ENCODE measurements around the gene MLPH. TPM values are rescaled to one million over a fixed set of nuclear protein-coding genes. Genes with fewer than 3 reads are reported as not detected.

MLPH gene
- total and polyA plus RNA-seq, 8 donors = 61.3 to 657 (median 344) TPM

DNA sequence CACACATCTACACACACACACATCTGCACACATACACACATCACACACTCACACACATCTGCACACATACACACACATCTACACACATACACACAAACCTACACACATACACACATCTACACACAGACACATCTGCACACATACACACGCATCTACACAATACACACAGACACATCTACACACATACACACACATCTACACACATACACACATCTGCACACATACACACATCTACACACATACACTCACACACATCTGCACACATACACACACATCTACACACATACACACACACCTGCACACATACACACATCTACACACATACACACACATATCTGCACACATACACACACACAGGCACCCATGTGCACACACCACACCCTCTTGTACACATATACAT is 78.9 kb downstream of the MLPH start:
- intact Hi-C loops (cut with DNase I; ENCODE audit: low total_unique reads) = no loop called here
- H3K4me1 ChIP-seq = no peaks in the 10 kb centered on the region
- H3K27ac ChIP-seq = no peak overlapping the region
- no peak for TF ChIP-seq EP300 (IDR thresholded peaks at IDR 0.05)
- TF ChIP-seq POLR2AphosphoS5 (IDR thresholded peaks at IDR 0.05) = no peak
- TF ChIP-seq, protein P1, sequence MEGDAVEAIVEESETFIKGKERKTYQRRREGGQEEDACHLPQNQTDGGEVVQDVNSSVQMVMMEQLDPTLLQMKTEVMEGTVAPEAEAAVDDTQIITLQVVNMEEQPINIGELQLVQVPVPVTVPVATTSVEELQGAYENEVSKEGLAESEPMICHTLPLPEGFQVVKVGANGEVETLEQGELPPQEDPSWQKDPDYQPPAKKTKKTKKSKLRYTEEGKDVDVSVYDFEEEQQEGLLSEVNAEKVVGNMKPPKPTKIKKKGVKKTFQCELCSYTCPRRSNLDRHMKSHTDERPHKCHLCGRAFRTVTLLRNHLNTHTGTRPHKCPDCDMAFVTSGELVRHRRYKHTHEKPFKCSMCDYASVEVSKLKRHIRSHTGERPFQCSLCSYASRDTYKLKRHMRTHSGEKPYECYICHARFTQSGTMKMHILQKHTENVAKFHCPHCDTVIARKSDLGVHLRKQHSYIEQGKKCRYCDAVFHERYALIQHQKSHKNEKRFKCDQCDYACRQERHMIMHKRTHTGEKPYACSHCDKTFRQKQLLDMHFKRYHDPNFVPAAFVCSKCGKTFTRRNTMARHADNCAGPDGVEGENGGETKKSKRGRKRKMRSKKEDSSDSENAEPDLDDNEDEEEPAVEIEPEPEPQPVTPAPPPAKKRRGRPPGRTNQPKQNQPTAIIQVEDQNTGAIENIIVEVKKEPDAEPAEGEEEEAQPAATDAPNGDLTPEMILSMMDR (IDR thresholded peaks at IDR 0.05) = no peak
- TF ChIP-seq POLR2A (IDR thresholded peaks at IDR 0.05) = no peak
- no peak for DNase-seq
- H3K4me3 ChIP-seq = no peak overlapping the region
- H3K27me3 ChIP-seq = peaks cover 0 to 24% (median 16%) of the 10 kb centered on the region in 3 donors
- H3K36me3 ChIP-seq = no peaks in the 10 kb centered on the region
- no peaks in the 10 kb centered on the region for H3K9me3 ChIP-seq
- 85 to 100% (median 97%) methylated on average over 1 of the region's 1 CpG for WGBS, 5 donors

DNA sequence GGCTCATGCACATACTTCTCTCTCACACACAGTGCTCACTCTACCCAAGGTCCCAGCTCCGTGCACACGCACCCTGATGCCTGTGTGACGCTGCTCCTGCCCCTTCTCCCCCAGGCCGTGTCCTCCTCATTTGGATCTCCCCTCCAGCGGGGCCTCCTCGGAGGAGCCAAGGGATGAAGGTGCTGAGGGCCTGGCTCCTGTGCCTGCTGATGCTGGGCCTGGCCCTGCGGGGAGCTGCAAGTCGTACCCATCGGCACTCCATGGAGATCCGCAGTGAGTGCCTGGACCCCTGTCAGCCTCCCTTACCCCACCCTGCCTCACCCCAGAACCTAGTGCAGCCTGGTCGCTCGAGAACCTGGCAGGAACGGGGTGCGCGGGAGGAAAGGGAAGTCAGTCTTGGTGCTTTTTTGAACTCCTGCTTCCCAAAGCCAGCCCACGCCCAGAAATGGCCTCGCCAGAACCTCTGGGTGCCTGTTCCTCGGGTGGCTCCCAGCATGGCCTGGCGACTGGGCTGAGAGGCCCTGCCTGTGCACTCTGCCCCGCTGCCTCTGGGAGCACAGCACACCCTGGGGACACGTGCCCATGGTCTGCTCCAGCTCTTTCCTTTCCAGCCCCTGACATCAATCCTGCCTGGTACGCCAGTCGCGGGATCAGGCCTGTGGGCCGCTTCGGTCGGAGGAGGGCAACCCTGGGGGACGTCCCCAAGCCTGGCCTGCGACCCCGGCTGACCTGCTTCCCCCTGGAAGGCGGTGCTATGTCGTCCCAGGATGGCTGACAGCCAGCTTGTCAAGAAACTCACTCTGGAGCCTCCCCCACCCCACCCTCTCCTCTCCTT is 79.6 kb downstream of the MLPH start, which contains the start of gene PRLH:
Gene PRLH, plus strand, starts transcription at position 174 of the 835 bp plus-strand sequence. Its CDS starts 0 bp downstream, at position 174.
- intact Hi-C loops (cut with DNase I; ENCODE audit: low total_unique reads) = no loop called here
- H3K36me3 ChIP-seq = no peaks in the 10 kb centered on the region
- no peaks in the 10 kb centered on the region for H3K9me3 ChIP-seq
- TF ChIP-seq POLR2A (IDR thresholded peaks at IDR 0.05) (no peak), EP300 (IDR thresholded peaks at IDR 0.05) (no peak), POLR2AphosphoS5 (IDR thresholded peaks at IDR 0.05) (no peak)
- TF ChIP-seq, protein P1 (IDR thresholded peaks at IDR 0.05) = no peak
- DNase-seq = no peak
- no peak within 1 kb of the TSS for H3K4me3 ChIP-seq
- peaks cover 0 to 1% (median under 1%) of the 10 kb centered on the region in 4 donors for H3K4me1 ChIP-seq
- WGBS, 5 donors = 70 to 84% (median 75%) methylated on average over 22 to 32 of the region's 32 CpGs
- H3K27me3 ChIP-seq = peaks cover 0 to 24% (median 16%) of the 10 kb centered on the region in 3 donors
- no peak within 1 kb of the TSS for H3K27ac ChIP-seq

DNA sequence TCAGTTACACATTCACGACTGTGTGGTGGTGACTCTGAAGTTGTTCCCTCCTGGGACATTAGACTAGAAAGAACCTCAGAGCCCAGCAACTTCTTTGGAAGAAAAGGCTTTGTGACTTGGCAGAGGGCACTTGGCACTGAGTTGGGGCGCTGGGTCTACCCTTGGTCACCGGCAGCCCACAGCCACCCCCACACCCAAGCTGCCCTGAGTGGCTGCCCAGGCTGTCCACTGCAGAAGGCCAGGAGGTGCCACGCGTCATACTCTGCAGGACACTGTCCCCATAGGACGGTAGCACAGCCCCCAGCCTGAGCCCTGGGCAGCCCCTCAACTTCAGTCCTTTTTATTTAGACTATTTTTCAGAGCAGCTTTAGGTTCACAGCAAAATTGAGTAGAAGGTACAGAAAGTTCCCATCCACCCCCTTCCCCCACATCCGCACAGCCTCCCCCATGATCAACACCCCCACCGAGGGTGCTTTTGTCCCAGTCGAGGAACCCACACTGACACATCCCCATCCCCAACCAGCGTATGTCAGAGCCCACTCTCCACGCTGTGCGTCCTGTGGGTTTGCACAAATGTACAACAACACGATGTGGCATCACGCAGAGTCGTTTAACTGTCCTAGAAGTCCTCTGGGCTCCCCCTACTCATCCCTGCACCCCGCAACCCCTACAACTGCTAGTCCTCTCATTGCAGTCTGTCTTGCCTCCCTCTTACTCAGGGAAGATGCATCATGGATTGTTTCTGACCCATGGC is 80.4 kb downstream of the MLPH start:
- no peak overlapping the region for H3K4me3 ChIP-seq
- no peak for TF ChIP-seq EP300 (IDR thresholded peaks at IDR 0.05)
- TF ChIP-seq POLR2AphosphoS5 (IDR thresholded peaks at IDR 0.05) = no peak
- no peak for TF ChIP-seq POLR2A (IDR thresholded peaks at IDR 0.05)
- TF ChIP-seq, protein P1 (IDR thresholded peaks at IDR 0.05) = no peak
- intact Hi-C loops (cut with DNase I; ENCODE audit: low total_unique reads) = no loop called here
- H3K4me1 ChIP-seq = peaks cover 6 to 10% (median 9%) of the 10 kb centered on the region in 4 donors
- no peak overlapping the region for H3K27ac ChIP-seq
- no peaks in the 10 kb centered on the region for H3K36me3 ChIP-seq
- 82 to 90% (median 87%) methylated on average over 16 of the region's 16 CpGs for WGBS, 5 donors
- no peak for DNase-seq
- H3K9me3 ChIP-seq = no peaks in the 10 kb centered on the region
- peaks cover 0 to 24% (median 16%) of the 10 kb centered on the region in 3 donors for H3K27me3 ChIP-seq

DNA sequence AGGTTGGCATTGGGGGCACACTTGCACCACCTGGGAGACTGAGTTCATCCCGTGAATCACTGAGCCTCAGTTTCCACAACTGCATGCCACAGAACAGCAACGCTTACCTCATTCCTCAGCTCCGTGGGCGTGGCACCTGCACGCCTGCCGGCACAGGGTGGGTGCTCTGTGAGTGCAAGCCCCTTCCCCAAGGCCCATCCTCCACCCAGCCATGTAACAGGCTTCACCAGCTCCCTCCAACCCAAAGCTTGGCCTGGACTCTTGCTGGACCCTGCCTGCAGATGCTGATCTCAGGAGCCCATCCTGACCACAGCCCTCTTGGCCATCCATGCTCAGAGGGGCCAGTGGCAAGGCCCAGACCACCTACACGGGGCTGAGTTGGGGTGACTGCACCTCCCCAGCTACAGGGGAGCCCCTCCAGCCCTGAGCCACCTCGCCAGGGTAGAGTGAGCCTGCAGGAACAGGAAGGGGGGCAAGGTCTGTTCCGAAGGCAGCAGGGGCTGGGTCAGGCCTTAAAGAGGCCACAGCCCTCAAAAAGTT is 81.1 kb downstream of the MLPH start:
- H3K4me3 ChIP-seq = no peak overlapping the region
- H3K36me3 ChIP-seq = no peaks in the 10 kb centered on the region
- H3K27ac ChIP-seq = no peak overlapping the region
- peaks cover 0 to 23% (median 16%) of the 10 kb centered on the region in 3 donors for H3K27me3 ChIP-seq
- WGBS, 5 donors = 65 to 73% (median 67%) methylated on average over 6 to 9 of the region's 9 CpGs
- intact Hi-C loops (cut with DNase I; ENCODE audit: low total_unique reads) = no loop called here
- no peaks in the 10 kb centered on the region for H3K9me3 ChIP-seq
- no peak for TF ChIP-seq EP300 (IDR thresholded peaks at IDR 0.05)
- no peak for DNase-seq
- H3K4me1 ChIP-seq = peaks cover 10 to 16% (median 13%) of the 10 kb centered on the region in 4 donors
